GM19023 (cell line): ENCODE results near the gene CYP2U1.
"Not testable (repeated sequence)": the region's sequence is repeated elsewhere in the genome, so short reads cannot be mapped to it uniquely, and the experiment has no call there.

Experiments used
- ATAC-seq: cut with Tn5 transposase; IDR thresholded peaks from one replicate; pipeline ENCODE4 v1.9.1; 2021; ENCODE audit warnings: mild to moderate bottlenecking, moderate library complexity; ENCODE audit not compliant: unreplicated experiment

The CYP2U1 gene

DNA sequence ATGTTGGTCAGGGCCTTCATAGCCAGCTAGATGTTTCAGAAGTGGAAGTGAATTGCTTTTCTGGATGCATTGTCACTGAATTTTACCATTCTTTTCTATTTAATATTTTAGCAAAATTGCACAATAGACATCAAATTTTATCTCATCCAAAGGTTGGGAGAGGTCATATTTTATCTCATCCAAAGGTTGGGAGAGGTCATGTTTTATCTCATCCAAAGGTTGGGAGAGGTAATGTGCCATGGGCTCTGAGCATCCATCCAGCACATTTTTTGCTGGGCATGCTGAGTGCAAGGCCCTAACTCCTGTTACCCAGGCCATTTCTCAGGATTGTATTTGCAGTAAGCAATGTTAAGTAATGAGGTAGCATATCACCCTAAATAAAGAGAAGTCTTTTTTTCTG is 14.7 kb upstream of the CYP2U1 start:
- ATAC-seq: no peak

DNA sequence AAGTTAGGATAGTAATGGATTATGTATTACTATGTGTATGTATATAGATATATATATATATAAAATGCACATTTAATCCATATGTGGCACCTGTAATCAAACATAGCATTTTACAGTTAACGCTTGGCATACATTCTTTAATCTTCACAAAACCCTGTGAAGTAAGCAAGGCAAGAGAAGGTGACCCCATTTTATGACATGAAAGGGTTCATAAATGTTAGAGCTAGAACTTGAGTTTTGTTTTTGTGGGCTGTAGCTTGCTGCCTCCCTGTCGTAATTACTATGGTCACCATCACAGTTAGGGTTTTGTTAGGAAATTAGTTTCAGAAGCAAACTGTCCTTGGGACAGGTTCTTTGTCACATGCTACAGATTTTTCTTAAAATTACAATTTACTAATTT is 13.8 kb upstream of the CYP2U1 start:
- no peak for ATAC-seq

DNA sequence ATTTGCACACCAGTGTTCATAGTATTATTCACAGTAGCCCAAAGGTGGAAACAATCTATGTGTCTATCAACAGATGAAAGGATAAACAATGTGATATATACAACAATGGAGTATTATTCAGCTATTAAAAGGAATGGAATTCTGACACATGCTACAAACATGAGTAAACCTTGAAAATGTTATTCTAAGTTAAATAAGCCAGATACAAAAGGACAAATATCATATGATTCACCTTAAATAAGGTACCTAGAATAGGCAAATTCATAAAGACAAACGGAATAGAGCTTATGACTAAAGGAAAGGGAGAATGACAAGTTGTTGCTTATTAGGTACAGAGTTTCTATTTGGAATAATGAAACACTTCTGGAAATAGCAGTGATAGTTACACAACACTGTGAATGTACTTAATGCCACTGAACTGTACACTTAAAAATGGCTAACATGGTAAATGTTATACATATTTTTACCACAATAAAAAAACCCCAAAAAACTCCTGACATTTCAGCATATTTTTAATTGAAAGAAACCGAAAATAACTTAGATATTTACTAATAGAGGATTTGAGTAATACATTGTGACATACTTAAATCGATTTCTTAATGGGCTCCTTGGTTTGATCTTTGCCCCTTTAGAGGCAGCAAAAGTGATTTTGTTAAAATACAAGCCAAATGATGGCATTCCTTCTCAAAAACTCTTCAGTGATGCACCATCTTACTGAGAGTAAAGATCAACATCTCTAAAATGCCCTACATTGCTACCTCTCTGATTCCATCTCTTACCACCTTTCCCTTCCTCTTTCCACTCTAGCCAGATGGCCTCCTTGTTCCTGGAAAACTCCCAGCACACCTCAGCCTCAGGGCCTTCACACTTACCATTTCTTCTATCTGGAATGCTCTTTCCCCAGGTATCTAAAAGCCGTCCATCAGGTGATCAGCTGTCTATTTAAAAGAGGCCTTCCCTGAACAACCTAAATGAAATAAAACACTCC is 8.6 kb upstream of the CYP2U1 start:
- no peak for ATAC-seq

DNA sequence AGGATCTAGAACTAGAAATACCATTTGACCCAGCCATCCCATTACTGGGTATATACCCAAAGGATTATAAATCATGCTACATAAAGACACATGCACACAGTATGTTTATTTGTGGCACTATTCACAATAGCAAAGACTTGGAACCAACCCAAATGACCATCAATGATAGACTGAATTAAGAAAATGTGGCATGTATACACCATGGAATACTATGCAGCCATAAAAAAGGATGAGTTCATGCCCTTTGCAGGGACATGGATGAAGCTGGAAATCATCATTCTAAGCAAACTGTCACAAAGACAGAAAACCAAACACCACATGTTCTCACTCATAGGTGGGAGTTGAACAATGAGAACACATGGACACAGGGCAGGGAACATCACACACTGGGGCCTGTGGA is 5.6 kb upstream of the CYP2U1 start:
- ATAC-seq: not testable (repeated sequence)

- ATAC-seq: not testable (repeated sequence)
Observed at GRCh38 chr4:107926875-107927274, 4.5 kb upstream of the CYP2U1 start.

GRCh38 chr4:107931775-107932321 is 499 bp downstream of the CYP2U1 start:
- ATAC-seq: peak; percentile 24

DNA sequence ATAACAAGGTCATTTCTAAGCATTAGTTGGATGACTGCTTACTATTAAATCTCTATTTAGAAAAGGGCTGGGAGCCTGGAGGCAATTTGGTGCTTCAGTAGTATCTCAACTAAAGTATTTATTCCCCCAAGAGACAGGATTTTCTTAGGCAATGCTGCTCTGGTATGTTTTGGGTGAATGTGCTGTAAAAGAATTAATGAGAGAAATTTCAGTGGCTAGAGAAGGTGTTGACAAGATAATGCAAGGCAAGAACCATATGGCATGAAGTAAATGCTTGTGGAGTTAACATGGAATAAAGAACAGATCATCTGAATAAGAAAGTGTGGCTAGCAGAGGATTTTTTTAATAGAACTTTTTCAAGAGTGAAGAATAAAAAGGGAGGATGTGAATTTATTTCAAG is 3.9 kb downstream of the CYP2U1 start:
- ATAC-seq: no peak

- ATAC-seq: no peak
Observed at GRCh38 chr4:107937040-107937439, 5.7 kb downstream of the CYP2U1 start.

- ATAC-seq: no peak
Observed at GRCh38 chr4:107939307-107939706, 8.0 kb downstream of the CYP2U1 start.

DNA sequence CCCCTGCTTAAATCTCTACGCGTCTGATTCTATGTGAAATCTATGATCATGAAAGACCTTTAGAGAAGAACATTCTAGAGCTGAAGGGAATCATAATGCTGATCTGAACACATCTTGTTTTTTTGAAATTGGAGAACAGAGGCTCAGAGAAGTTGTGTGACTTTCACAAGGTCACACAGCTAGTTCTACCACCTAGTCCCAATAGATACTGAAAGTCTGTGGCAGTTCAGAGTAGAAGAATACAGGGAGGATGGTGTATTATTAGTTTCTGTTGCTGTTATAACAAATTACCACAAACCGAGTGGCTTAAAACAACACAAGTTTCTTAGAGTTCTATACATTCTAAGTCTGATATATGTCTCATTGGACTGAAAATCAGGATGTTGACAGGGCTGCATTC is 14.5 kb downstream of the CYP2U1 start:
- ATAC-seq: no peak

DNA sequence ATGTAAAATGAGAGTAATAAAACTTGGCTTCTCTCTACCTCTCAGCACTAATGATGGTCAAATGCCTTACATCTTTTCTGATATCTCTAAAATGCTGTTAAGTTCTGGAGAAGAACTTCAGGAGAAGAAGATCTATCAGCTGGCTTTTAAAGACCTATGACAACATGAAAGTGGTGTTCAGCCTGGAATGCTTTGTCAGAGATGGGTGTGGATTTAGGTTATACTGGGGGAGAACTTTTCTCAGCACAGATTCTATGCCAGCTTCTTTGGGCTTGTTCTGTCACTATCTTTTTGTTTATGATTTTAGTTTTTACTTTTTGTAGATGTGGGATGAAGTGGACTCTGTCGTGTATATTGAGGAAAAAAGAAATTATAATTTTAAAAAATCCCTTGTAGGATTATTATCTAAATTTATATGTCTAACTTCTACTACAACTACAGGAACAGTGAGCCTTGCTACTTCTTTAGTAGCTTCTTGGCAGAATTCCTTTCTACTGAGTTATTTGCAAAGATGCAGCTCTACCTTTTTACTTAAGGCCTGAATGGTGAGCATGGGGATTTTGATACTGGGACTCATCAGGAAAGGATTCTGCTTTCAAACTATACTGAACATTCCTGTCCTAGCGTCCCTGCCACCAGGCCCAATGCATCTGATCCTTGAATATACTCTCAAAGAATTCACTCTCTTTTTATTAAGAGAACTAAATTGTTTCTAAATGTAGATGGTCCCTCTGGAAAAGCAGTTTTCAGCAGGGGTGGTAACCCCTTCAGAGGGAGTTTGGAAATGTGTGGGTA is 19.6 kb downstream of the CYP2U1 start:
- ATAC-seq: no peak

DNA sequence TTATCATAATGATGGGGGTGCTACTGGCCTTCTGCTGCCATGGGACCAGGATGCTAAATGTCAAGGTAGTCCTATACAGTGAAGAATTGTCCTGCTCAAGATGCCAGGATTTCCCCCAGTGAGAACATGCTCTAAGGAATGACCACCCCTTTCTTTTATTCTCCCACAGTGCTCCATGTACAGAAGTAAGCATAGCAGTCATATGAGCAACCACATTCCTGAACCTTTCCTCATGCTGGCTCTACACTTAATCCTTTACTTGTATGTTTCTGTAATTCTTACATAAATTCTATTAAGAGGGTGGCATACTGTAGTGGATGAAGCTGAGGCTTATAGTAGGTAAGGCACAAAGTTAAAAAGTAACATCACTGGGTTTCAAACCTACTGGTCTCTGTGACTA is 20.2 kb downstream of the CYP2U1 start:
- ATAC-seq: no peak

DNA sequence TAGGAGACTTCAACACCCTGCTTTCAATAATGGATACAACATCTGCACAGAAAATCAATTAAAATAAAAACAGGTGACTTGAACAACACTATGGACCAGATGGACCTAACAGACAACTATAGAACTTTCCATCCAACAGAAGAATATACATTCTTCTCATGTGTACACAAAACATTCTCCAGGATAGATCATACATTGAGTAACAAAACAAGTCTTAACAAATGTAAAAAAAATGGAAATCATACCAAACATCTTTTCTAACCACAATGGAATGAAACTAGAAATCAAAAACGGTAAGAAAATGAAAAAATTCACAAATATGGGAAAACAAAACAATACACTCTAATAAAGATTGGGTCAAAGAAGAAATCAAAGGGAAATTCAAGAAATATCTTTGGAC is 24.7 kb downstream of the CYP2U1 start:
- ATAC-seq: no peak

GRCh38 chr4:107966903-107967302 is 35.6 kb downstream of the CYP2U1 start:
- no peak for ATAC-seq

DNA sequence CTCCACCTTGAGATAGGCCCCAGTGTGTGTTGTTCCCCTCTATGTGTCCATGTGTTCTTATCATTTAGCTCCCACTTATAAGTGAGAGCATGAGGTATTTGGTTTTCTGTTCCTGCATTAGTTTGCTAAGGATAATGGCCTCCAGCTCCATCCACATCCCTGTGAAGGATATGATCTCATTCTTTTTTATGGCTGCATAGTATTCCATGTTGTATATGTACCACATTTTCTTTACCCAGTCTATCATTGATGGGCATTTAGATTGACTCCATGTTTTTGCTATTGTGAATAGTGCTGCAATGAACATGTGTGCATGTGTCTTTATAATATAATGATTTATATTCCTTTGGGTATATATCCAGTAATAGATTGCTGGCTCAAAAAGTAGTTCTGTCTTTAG is 36.2 kb downstream of the CYP2U1 start:
- ATAC-seq: not testable (repeated sequence)

DNA sequence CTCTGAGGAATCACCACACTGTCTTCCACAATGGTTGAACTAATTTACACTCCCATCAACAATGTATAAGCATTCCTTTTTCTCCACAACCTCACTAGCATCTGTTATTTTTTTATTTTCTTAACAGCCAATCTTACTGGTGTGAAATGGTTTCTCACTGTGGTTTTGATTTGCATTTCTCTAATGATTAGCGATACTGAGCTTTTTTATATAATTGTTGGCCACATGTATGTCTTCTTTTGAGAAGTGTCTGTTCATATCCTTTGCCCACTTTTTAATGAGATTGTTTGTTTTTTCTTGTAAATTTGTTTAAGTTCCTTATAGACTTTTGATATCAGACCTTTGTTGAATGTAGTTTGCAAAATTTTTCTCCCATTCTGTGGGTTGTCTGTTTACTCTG is 36.6 kb downstream of the CYP2U1 start:
- ATAC-seq: not testable (repeated sequence)

GRCh38 chr4:107970063-107970798 is 38.9 kb downstream of the CYP2U1 start:
- no peak for ATAC-seq

DNA sequence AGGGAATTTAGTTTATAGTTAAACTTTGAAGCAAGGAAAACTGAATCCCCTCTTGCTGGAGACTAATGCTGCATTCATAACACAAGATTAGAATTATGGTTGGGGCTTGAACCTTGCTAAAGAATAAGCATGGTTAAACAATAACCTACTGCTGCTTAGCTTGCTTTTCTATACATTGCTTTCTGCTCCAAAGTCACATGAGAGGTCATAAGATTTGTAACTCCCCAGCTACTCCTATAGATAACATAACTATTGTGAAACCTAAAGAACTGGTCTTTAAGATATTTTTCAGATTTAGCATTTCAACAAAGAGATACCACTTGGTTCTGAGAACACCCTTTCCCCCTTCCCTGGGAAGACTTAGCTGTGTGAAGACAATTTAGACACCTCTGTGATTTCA is 41.3 kb downstream of the CYP2U1 start:
- ATAC-seq: no peak

DNA sequence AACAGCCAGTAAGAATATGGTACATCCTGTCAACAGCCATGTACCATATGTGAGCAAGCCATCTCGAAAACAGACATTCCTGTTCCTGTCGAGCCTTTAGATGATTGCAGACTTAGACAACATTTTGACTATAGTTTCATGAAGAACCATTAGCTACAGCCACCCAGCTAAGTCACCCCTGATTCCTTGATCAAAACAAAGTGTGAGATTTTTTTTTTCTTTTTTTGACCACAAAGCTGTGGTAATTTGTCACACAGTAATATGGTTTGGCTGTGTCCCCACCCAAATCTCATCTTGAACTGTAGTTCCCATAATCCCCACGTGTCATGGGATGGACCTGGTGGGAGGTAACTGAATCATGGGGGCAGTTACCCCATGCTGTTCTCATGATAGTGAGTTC is 43.2 kb downstream of the CYP2U1 start:
- ATAC-seq: no peak

GRCh38 chr4:107977482-107977881 is 46.1 kb downstream of the CYP2U1 start:
- ATAC-seq: no peak
